ENCODE measurements around the gene KCNJ9.

Gene KCNJ9

GRCh38 chr1:160116283-160117147 is 35.2 kb downstream of the KCNJ9 start:
- in situ Hi-C loops (cut with MboI; ENCODE audit: low pct_unique_long_range_greater_than_20kb, low sequenced_read_pairs, unreplicated experiment) = no loop called here
- DNase-seq (ENCODE audit: low spot score) = no peak
- TF ChIP-seq CTCF (IDR thresholded peaks at IDR 0.05; ENCODE audit: extremely low read depth, insufficient read depth, missing control alignments) = no peak

GRCh38 chr1:160117300-160117699 is 36.0 kb downstream of the KCNJ9 start:
- DNase-seq (ENCODE audit: low spot score) = no peak
- no peak for TF ChIP-seq CTCF (IDR thresholded peaks at IDR 0.05; ENCODE audit: extremely low read depth, insufficient read depth, missing control alignments)
- in situ Hi-C loops (cut with MboI; ENCODE audit: low pct_unique_long_range_greater_than_20kb, low sequenced_read_pairs, unreplicated experiment) = no loop called here

DNA sequence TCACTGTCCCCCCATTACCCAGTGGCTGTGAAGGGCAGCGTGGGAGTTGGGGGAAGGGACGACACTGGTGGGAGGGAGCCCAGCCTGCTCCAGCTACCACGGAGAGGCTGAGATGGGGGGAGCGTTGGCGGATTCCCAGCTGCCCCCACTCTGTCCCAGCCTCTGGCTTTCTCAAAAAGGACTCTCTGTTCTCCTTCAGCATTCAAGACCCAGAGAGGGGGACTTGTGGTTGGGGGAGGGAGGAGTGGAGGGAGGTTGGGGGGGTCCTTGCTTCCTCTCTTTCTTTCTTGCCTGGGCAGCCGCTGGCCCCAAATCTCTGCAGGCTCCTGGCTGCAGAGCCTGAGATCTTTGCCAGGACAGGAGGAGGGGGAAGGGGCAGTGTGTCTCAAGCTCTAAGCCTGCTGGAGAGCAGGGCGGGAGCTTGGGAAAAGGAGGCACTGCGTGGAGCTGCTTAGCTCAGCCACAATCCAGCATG is 36.4 kb downstream of the KCNJ9 start:
- no peak for DNase-seq (ENCODE audit: low spot score)
- no peak for TF ChIP-seq CTCF (IDR thresholded peaks at IDR 0.05; ENCODE audit: extremely low read depth, insufficient read depth, missing control alignments)
- in situ Hi-C loops (cut with MboI; ENCODE audit: low pct_unique_long_range_greater_than_20kb, low sequenced_read_pairs, unreplicated experiment) = no loop called here

DNA sequence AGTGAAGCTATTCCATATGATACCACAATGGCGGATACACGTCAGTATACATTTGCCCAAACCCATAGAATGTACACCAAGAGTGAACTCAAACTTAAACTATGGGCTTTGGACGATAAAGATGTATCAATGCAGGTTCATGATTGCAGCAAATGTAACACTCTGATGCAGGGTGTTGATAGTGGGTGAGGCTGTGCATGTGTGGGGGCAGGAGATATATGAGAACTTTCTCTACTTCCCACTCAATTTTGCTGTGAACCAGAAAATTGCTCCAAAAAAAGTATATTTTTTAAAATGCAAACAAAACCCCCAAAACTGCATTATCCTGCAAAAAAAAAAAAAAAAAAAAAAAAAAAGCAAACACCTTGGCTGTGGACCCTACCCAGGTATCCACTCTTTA is 37.6 kb downstream of the KCNJ9 start:
- TF ChIP-seq CTCF (IDR thresholded peaks at IDR 0.05; ENCODE audit: extremely low read depth, insufficient read depth, missing control alignments) = no peak
- no peak for DNase-seq (ENCODE audit: low spot score)
- in situ Hi-C loops (cut with MboI; ENCODE audit: low pct_unique_long_range_greater_than_20kb, low sequenced_read_pairs, unreplicated experiment) = no loop called here

GRCh38 chr1:160120797-160121196 is 39.5 kb downstream of the KCNJ9 start:
- DNase-seq (ENCODE audit: low spot score) = no peak
- no peak for TF ChIP-seq CTCF (IDR thresholded peaks at IDR 0.05; ENCODE audit: extremely low read depth, insufficient read depth, missing control alignments)
- in situ Hi-C loops (cut with MboI; ENCODE audit: low pct_unique_long_range_greater_than_20kb, low sequenced_read_pairs, unreplicated experiment) = no loop called here

DNA sequence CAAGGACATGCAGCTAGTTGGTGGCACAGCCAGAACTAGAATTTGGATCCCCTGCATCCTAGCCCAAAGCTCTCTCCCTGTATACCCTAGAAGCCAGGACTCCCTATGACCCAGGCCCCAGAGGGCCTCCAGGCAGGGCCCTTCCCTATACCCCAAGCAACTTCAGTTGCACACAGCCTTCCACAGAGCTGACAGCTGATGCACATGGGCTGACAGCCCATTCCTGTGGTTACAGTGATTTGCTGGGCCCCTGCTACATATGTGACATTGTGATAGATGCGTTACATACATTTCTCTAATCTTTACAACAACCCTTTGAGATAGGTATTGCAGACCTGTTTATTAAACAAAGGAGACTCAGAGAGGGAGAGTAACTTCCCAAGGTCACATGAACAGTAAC is 40.0 kb downstream of the KCNJ9 start:
- DNase-seq (ENCODE audit: low spot score) = no peak
- in situ Hi-C loops (cut with MboI; ENCODE audit: low pct_unique_long_range_greater_than_20kb, low sequenced_read_pairs, unreplicated experiment) = no loop called here
- no peak for TF ChIP-seq CTCF (IDR thresholded peaks at IDR 0.05; ENCODE audit: extremely low read depth, insufficient read depth, missing control alignments)
